ENCODE data around the gene RFX5. TPM values are rescaled to one million over a fixed set of nuclear protein-coding genes. Genes with fewer than 3 reads are reported as not detected.

The RFX5 gene
- total and polyA plus RNA-seq, 2 of the 13 experiments (the other 11 are each of a cell fraction or from before 2014, with no cell fraction given): 17.9 to 36.2 TPM

DNA sequence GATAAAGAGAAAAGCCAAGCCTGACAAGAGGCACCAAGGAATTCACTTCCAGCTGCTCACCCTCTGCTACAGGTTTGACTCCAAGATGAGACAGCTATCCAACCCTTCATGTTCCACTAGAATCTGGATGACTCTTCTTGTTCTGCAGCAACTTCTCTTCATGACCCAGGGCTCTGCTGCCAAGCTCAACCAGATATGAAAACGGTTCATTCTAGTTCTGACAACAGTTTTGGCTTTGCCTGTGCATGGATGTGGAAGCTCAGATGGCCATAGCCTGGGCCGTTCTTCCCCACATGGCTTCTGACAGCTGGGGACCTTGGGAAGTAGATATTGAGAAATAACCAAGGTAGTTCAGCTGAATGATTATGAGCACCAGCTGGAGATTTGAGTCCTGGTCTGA lies 33.6 kb downstream of the RFX5 start (continued):
- TF ChIP-seq, protein P1, sequence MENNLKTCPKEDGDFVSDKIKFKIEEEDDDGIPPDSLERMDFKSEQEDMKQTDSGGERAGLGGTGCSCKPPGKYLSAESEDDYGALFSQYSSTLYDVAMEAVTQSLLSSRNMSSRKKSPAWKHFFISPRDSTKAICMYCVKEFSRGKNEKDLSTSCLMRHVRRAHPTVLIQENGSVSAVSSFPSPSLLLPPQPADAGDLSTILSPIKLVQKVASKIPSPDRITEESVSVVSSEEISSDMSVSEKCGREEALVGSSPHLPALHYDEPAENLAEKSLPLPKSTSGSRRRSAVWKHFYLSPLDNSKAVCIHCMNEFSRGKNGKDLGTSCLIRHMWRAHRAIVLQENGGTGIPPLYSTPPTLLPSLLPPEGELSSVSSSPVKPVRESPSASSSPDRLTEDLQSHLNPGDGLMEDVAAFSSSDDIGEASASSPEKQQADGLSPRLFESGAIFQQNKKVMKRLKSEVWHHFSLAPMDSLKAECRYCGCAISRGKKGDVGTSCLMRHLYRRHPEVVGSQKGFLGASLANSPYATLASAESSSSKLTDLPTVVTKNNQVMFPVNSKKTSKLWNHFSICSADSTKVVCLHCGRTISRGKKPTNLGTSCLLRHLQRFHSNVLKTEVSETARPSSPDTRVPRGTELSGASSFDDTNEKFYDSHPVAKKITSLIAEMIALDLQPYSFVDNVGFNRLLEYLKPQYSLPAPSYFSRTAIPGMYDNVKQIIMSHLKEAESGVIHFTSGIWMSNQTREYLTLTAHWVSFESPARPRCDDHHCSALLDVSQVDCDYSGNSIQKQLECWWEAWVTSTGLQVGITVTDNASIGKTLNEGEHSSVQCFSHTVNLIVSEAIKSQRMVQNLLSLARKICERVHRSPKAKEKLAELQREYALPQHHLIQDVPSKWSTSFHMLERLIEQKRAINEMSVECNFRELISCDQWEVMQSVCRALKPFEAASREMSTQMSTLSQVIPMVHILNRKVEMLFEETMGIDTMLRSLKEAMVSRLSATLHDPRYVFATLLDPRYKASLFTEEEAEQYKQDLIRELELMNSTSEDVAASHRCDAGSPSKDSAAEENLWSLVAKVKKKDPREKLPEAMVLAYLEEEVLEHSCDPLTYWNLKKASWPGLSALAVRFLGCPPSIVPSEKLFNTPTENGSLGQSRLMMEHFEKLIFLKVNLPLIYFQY (CRISPR knock-in tag; IDR thresholded peaks at IDR 0.05; ENCODE audit: borderline replicate concordance): no peak
- no peak for TF ChIP-seq ZNF30 (CRISPR knock-in tag; IDR thresholded peaks at IDR 0.05)

DNA sequence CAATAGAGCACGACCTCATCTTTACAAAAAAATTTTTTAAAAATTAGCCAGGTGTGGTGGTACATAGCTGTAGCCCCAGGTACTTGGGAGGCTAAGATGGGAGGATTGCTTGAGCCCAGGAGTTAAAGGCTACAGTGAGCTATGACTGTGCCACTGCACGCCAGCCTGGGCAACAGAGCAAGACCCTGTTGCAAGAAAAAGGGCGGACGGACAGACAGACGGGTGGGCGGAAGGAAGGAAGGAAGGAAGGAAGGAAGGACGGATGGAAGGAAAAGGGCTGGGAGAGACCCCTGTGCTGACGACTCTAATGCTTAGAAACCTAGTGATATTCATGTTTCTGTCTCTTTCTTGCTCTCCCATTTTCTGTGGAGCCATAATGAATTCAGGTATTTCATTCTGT lies 34.2 kb downstream of the RFX5 start:
- ATAC-seq (no peak), FAIRE-seq (no peak), DNase-seq (ENCODE audit: low spot score) (no peak)
- ChIA-PET CTCF (ENCODE audit: low intra/inter-chr PET ratio, low total read pairs) (no interaction called here), POLR2A (interaction anchor here (2.6 kb wide), 1 partner anchor 14 kb away, joined by 19 read pairs; the partner anchor contains the start of gene PI4KB)
- TF ChIP-seq SRY (CRISPR knock-in tag; IDR thresholded peaks at IDR 0.05): no peak
- TF ChIP-seq ONECUT2 (CRISPR knock-in tag; IDR thresholded peaks at IDR 0.05): no peak
- TF ChIP-seq ZNF549 (CRISPR knock-in tag; IDR thresholded peaks at IDR 0.05): no peak
- TF ChIP-seq, protein P2, sequence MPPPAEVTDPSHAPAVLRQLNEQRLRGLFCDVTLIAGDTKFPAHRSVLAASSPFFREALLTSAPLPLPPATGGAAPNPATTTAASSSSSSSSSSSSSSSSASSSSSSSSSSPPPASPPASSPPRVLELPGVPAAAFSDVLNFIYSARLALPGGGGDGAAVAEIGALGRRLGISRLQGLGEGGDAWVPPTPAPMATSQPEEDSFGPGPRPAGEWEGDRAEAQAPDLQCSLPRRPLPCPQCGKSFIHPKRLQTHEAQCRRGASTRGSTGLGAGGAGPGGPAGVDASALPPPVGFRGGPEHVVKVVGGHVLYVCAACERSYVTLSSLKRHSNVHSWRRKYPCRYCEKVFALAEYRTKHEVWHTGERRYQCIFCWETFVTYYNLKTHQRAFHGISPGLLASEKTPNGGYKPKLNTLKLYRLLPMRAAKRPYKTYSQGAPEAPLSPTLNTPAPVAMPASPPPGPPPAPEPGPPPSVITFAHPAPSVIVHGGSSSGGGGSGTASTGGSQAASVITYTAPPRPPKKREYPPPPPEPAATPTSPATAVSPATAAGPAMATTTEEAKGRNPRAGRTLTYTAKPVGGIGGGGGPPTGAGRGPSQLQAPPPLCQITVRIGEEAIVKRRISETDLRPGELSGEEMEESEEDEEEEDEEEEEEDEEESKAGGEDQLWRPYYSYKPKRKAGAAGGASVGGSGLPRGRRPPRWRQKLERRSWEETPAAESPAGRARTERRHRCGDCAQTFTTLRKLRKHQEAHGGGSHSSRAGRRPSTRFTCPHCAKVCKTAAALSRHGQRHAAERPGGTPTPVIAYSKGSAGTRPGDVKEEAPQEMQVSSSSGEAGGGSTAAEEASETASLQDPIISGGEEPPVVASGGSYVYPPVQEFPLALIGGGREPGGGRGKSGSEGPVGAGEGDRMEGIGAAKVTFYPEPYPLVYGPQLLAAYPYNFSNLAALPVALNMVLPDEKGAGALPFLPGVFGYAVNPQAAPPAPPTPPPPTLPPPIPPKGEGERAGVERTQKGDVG (CRISPR knock-in tag; IDR thresholded peaks at IDR 0.05; ENCODE audit: borderline replicate concordance): no peak
- H3K27me3 ChIP-seq (ENCODE audit: control insufficient read depth in 1 of 2, insufficient read depth in 2 of 2, low read length in 2 of 2): no peaks in the 10 kb centered on the region
- no peaks in the 10 kb centered on the region for H4K20me1 ChIP-seq (ENCODE audit: insufficient read depth, low read length)
- intact Hi-C loops (cut with micrococcal nuclease; ENCODE audit: unreplicated experiment) (no loop called here), in situ Hi-C loops (cut with HindIII; ENCODE audit: extremely low pct_ligation_motif_present, low pct_unique_long_range_greater_than_20kb) (no loop called here)
- H3K4me1 ChIP-seq (ENCODE audit: insufficient read depth, low read length): peaks cover 17% of the 10 kb centered on the region
- no peaks in the 10 kb centered on the region for H3K79me2 ChIP-seq (ENCODE audit: insufficient read depth, low read length)
- no peak overlapping the region for H2AFZ ChIP-seq (ENCODE audit: low read length)
- H3K4me2 ChIP-seq (ENCODE audit: low read depth, low read length): no peak overlapping the region
- no peak overlapping the region for H3K9ac ChIP-seq (ENCODE audit: insufficient read depth, low read depth, low read length)
- H3K36me3 ChIP-seq (replicated peaks in 1 of 2; ENCODE audit: control insufficient read depth in 1 of 2, insufficient read depth in 2 of 2, low read length in 2 of 2): peaks cover 10 to 61% of the 10 kb centered on the region in 2 experiments
- no peak overlapping the region for H3K4me3 ChIP-seq (replicated peaks in 1 of 3; ENCODE audit: insufficient read depth in 1 of 3, low read depth in 2 of 3, low read length in 3 of 3)
- H3K27ac ChIP-seq (ENCODE audit: extremely low read length, insufficient read depth, low read length): no peak overlapping the region
- H3K9me3 ChIP-seq (ENCODE audit: low read length): no peaks in the 10 kb centered on the region
- WGBS (ENCODE audit: low lambda C conversion rate): 93% methylated on average over 8 of the region's 8 CpGs
- BruUV-seq (replicated peaks): no TSS peak

All from HepG2 (cell line).